Stimulated activated CD8-positive, alpha-beta memory T cell treated with anti-CD3 and anti-CD28 coated beads, Interleukin-15, amount 100 ng/mL, for 4 hours (primary cell): Measurements from ENCODE around the gene NBPF1.
"Not testable (repeated sequence)": the region's sequence is repeated elsewhere in the genome, so short reads cannot be mapped to it uniquely, and the experiment has no call there.

ENCODE experiments used
- DNase-seq, 2 donors: peaks; one replicate each; pipeline ENCODE4 v3.0.0-alpha.2; 2020; ENCODE audit warnings: low read depth in 2 of 2

NBPF1 gene

GRCh38 chr1:16514107-16515055 is 99.0 kb downstream of the NBPF1 start, which contains the start of gene RNU1-1:
Gene RNU1-1 (minus strand): TSS chr1:16514285.
- peak; percentile 57 to 58 for DNase-seq

- DNase-seq: peak; percentile 23 to 31
Measured at GRCh38 chr1:16513412-16514106, 99.8 kb downstream of the NBPF1 start.

- not testable (repeated sequence) for DNase-seq
Measured at GRCh38 chr1:16512624-16513411, 100.5 kb downstream of the NBPF1 start.
